ENCODE data around the gene PLCXD3.

PLCXD3 gene

DNA sequence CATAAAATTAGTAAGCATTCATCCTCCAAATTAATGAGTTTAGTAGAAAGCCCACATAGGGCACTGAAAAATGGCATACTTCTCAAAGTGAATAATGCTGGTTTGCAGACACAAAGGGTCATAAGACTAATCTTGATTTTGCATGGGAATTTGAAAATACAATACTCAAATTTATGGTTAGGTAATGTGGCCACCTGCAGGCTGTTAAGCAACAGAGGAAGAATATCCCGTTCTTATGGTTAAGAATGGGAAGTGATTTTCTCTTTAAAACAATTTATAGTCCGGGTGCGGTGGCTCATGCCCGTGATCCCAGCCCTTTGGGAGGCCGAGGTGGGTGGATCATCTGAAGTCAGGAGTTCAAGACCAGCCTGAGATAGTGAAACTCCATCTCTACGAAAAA is 9.4 kb upstream of the PLCXD3 start:
- ChIA-PET POLR2A (ENCODE audit: low non-redundant PET) (no interaction called here), CTCF (no interaction called here)
- DNase-seq (ENCODE audit: low spot score): no peak

DNA sequence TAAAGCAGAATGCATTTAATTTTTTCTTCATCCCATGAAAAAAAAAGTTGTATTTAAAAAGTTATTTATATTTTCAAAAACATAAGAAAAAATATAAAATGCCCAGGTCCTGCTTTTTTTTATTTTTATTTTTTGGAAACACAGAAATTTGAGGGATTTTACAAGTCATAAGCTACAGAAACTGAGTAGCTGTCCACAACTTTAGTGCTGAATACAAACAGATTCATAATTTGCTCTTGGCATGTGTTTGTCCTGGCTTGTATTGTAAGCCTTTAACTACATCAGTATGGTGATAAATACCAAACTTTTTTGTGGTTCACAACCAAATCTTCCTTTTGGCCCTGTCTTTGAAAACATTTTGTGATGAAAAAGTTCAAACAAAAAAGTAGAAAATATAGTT is 7.5 kb upstream of the PLCXD3 start:
- DNase-seq (ENCODE audit: low spot score): no peak
- no peak overlapping the region for H3K27ac ChIP-seq
- TF ChIP-seq, protein P1, sequence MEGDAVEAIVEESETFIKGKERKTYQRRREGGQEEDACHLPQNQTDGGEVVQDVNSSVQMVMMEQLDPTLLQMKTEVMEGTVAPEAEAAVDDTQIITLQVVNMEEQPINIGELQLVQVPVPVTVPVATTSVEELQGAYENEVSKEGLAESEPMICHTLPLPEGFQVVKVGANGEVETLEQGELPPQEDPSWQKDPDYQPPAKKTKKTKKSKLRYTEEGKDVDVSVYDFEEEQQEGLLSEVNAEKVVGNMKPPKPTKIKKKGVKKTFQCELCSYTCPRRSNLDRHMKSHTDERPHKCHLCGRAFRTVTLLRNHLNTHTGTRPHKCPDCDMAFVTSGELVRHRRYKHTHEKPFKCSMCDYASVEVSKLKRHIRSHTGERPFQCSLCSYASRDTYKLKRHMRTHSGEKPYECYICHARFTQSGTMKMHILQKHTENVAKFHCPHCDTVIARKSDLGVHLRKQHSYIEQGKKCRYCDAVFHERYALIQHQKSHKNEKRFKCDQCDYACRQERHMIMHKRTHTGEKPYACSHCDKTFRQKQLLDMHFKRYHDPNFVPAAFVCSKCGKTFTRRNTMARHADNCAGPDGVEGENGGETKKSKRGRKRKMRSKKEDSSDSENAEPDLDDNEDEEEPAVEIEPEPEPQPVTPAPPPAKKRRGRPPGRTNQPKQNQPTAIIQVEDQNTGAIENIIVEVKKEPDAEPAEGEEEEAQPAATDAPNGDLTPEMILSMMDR (conservative IDR thresholded peaks at IDR 0.05; ENCODE audit: low read depth): no peak
- ChIA-PET POLR2A (ENCODE audit: low non-redundant PET) (no interaction called here), CTCF (interaction anchor here (0.6 to 0.7 kb wide), 2 partner anchors 36 to 134 kb away, joined by 4 read pairs; no protein-coding TSS in a partner anchor)

More for the DNA sequence above, 9.4 kb upstream of the PLCXD3 start:
- no peak overlapping the region for H3K27ac ChIP-seq
- TF ChIP-seq, protein P1 (conservative IDR thresholded peaks at IDR 0.05; ENCODE audit: low read depth): no peak

DNA sequence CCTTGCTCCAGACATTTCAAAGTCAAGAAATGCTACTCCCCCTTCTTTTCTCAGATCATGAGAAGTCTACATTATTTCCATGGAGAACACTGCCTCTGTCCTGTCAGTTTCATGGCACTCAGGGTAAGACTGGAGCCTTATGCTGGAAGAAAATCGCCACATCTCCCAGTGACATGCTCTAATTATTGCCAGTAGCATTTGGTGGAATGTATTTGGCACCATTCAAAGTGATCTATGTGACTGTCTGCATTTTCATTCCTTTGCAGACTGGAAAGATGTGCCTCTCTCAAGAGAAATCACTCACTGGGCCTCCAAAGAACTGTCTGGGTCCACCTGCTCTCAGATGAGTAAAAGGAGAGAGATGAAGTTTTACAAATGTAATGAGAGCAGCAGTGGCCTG is 840 bp upstream of the PLCXD3 start:
- DNase-seq (ENCODE audit: low spot score): no peak
- ChIA-PET CTCF (no interaction called here), POLR2A (ENCODE audit: low non-redundant PET) (no interaction called here)
- H3K27ac ChIP-seq: no peak overlapping the region
- TF ChIP-seq, protein P1 (conservative IDR thresholded peaks at IDR 0.05; ENCODE audit: low read depth): no peak

DNA sequence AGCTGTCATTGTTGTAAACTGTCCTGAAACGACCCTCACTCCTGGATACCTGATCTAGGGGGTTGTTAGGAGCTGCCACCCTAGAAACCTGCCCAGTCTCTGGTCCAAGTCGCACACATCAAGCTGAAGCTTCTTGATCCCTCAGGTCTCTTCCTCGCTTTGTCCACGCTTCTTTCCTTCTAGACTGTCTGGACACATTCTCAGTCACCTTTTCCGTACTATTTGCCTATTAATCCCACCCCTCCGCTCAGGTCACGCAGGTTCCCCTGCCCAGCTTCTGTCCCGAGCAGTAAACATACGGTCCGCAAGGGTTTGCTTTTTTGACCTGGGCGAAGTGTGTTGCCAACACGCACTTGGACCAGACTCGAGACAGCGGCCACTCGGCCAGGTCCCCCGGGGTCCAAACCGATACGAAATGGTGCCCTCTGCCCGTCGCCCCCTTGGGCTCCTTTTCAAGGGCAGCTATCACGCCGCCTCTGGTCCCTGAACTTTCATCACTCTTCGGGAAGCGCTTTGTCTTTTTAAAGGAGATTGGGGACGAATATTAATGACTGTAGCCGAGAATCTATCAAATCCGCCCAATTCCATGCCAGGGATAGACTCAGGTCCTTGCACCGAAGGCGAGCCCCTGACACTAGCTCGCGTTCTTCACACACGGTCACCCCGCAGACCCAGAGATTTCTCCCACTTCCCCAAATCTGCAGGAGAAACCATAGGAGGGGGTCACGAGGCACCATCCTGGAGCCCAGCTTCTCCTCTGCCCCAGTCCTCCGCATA is 814 bp downstream of the PLCXD3 start:
- ChIA-PET CTCF (no interaction called here), POLR2A (ENCODE audit: low non-redundant PET) (no interaction called here)
- DNase-seq (ENCODE audit: low spot score): no peak
- H3K27ac ChIP-seq: no peak overlapping the region
- TF ChIP-seq, protein P1 (conservative IDR thresholded peaks at IDR 0.05; ENCODE audit: low read depth): no peak

DNA sequence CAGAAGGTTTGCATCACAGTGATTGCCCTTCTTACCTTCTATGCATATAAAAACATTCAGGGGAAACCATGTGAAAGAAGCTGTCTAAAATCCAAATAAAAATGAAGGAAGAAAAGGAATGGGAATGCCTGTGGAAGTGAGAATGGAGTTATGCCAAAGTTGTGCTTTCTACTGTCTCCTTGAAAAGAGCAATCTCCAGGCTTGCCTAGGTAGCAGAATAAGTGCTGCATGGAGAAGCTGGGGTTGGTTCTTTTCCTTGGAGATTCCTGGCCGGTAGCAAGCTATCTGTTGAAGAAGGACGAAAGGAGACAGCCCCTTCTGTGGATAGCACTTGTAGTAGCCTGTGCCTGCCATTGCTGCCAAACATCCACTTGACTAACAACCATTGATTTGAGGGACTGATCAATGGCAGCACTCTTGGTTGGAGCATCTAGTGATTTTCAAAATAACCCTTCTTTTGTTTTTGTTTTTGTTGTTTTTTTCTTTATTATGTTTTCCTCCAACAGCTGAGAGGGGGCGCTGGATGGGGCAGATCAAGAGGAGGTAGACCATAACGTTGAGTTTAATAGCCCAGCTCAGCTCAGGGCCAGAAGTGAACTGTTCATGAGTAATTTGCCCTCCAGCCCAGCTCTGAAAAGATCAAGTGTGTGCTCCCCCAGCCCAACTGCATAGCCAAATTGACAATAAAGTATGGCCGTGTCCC is 1.6 kb downstream of the PLCXD3 start:
- H3K27ac ChIP-seq: no peak overlapping the region
- ChIA-PET CTCF (no interaction called here), POLR2A (ENCODE audit: low non-redundant PET) (no interaction called here)
- TF ChIP-seq, protein P1 (conservative IDR thresholded peaks at IDR 0.05; ENCODE audit: low read depth): no peak
- no peak for DNase-seq (ENCODE audit: low spot score)

DNA sequence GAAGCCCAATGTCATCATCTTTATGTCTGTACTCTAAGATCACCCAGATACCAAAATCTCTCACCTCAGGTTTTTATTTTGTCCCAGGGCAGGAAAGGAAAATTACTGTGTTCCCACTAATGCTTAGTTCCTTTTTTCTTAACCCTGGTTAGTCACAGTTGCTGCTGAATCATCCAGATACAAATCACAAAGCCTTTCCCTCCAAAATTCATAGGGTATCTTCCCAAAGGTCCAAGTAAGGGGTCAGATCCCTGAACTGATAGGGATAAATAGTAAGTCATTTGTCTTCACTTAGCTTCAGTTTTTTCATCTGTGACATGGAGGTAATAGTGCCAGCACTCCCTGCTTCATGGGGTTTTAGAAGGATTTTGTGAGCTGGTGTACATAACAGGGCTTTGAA is 2.2 kb downstream of the PLCXD3 start:
- no peak overlapping the region for H3K27ac ChIP-seq
- ChIA-PET CTCF (no interaction called here), POLR2A (ENCODE audit: low non-redundant PET) (no interaction called here)
- peak; percentile 6 for DNase-seq (ENCODE audit: low spot score)
- TF ChIP-seq, protein P1 (conservative IDR thresholded peaks at IDR 0.05; ENCODE audit: low read depth): no peak
